H9 (cell line): ENCODE results near the gene MRM3. TPM values are rescaled to one million over a fixed set of nuclear protein-coding genes. Genes with fewer than 3 reads are reported as not detected.

ENCODE experiments used
- DNase-seq: peaks from one replicate; pipeline ENCODE4 v3.0.0-alpha.2; 2017
- H2AFZ ChIP-seq: one replicate; pipeline ENCODE4 v1.6.1; 2013; ENCODE audit warnings: mild to moderate bottlenecking, low read length, control low read depth, moderate library complexity
- H2AK5ac ChIP-seq: 2 replicates; pipeline ENCODE4 v1.6.1; 2013; ENCODE audit warnings: low read length, control low read depth, mixed read lengths; ENCODE audit not compliant: insufficient read length
- H2BK120ac ChIP-seq: one replicate; pipeline ENCODE4 v1.6.1; 2013; ENCODE audit warnings: low read depth, mild to moderate bottlenecking, low read length, control low read depth, inconsistent platforms; ENCODE audit not compliant: poor library complexity, severe bottlenecking
- H2BK12ac ChIP-seq: 2 replicates; pipeline ENCODE4 v1.6.1; 2013; ENCODE audit warnings: low read length, control low read depth, mixed read lengths, low read depth; ENCODE audit not compliant: insufficient read length
- H2BK15ac ChIP-seq: 2 replicates; pipeline ENCODE4 v1.6.1; 2013; ENCODE audit warnings: low read depth, low read length, control low read depth
- H2BK20ac ChIP-seq: one replicate; pipeline ENCODE4 v1.6.1; 2013; ENCODE audit warnings: low read depth, mild to moderate bottlenecking, low read length, control low read depth, inconsistent platforms; ENCODE audit not compliant: poor library complexity, severe bottlenecking
- H2BK5ac ChIP-seq: 2 replicates; pipeline ENCODE4 v1.6.1; 2013; ENCODE audit warnings: low read length, control low read depth, mixed read lengths; ENCODE audit not compliant: insufficient read length
- H3K14ac ChIP-seq: 2 replicates; pipeline ENCODE4 v1.6.1; 2013; ENCODE audit warnings: low read length, control low read depth; ENCODE audit not compliant: insufficient read depth
- H3K18ac ChIP-seq: 2 replicates; pipeline ENCODE4 v1.6.1; 2013; ENCODE audit warnings: low read depth, mild to moderate bottlenecking, mixed read lengths, low read length, control low read depth; ENCODE audit not compliant: insufficient read length
- H3K23ac ChIP-seq: 2 replicates; pipeline ENCODE4 v1.6.1; 2013; ENCODE audit warnings: low read length, control low read depth, mixed read lengths, low read depth; ENCODE audit not compliant: insufficient read length
- H3K23me2 ChIP-seq: 2 replicates; pipeline ENCODE4 v1.6.1; 2013; ENCODE audit warnings: low read depth, mild to moderate bottlenecking, mixed read lengths, low read length, control low read depth; ENCODE audit not compliant: insufficient read length, poor library complexity, severe bottlenecking
- H3K27ac ChIP-seq: 2 replicates; pipeline ENCODE4 v1.5.1; 2013; ENCODE audit warnings: low read length, control low read depth, mixed read lengths, low read depth; ENCODE audit not compliant: insufficient read length
- H3K27me3 ChIP-seq: 2 replicates; pipeline ENCODE4 v1.6.1; 2013; ENCODE audit warnings: low read length, control low read depth, inconsistent platforms; ENCODE audit not compliant: insufficient read depth
- H3K4ac ChIP-seq: 2 replicates; pipeline ENCODE4 v1.6.1; 2013; ENCODE audit warnings: low read depth, mild to moderate bottlenecking, control low read depth, inconsistent platforms, low read length, moderate library complexity
- H3K4me1 ChIP-seq: 2 replicates; pipeline ENCODE4 v1.6.1; 2013; ENCODE audit warnings: low read length, control low read depth, inconsistent platforms; ENCODE audit not compliant: insufficient read depth
- H3K4me2 ChIP-seq: 2 replicates; pipeline ENCODE4 v1.6.1; 2013; ENCODE audit warnings: low read length, control low read depth, mixed read lengths; ENCODE audit not compliant: insufficient read length, insufficient read depth
- H3K56ac ChIP-seq: 2 replicates; pipeline ENCODE4 v1.6.1; 2013; ENCODE audit warnings: low read depth, mild to moderate bottlenecking, mixed read lengths, low read length, control low read depth; ENCODE audit not compliant: insufficient read length
- H3K79me1 ChIP-seq: 2 replicates; pipeline ENCODE4 v1.6.1; 2013; ENCODE audit warnings: low read depth, mild to moderate bottlenecking, moderate library complexity, low read length, control low read depth, inconsistent platforms; ENCODE audit not compliant: insufficient read depth, poor library complexity, severe bottlenecking
- H3K79me2 ChIP-seq: 2 replicates; pipeline ENCODE4 v1.6.1; 2013; ENCODE audit warnings: low read length, control low read depth, inconsistent platforms; ENCODE audit not compliant: insufficient read depth
- H3K9ac ChIP-seq: 2 replicates; pipeline ENCODE4 v1.6.1; 2013; ENCODE audit warnings: low read length, control low read depth, mixed read lengths; ENCODE audit not compliant: insufficient read length; ENCODE audit errors: extremely low read depth
- H3K9me3 ChIP-seq: one replicate; pipeline ENCODE4 v1.6.1; 2013; ENCODE audit warnings: low read depth, low read length, inconsistent platforms; ENCODE audit not compliant: control insufficient read depth
- H3T11ph ChIP-seq: one replicate; pipeline ENCODE4 v1.6.1; 2013; ENCODE audit warnings: mild to moderate bottlenecking, low read length, control low read depth, inconsistent platforms
- H4K20me1 ChIP-seq: one replicate; pipeline ENCODE4 v1.6.1; 2013; ENCODE audit not compliant: control insufficient read depth, insufficient read length, insufficient read depth
- H4K5ac ChIP-seq: 2 replicates; pipeline ENCODE4 v1.6.1; 2013; ENCODE audit warnings: low read depth, mild to moderate bottlenecking, mixed read lengths, low read length, control low read depth; ENCODE audit not compliant: insufficient read length
- H4K8ac ChIP-seq: replicated peaks from 2 replicates; pipeline ENCODE4 v1.6.1; 2013; ENCODE audit warnings: low read length, control low read depth, mixed read lengths, low read depth; ENCODE audit not compliant: insufficient read length
- H4K91ac ChIP-seq: 2 replicates; pipeline ENCODE4 v1.6.1; 2013; ENCODE audit warnings: low read depth, mild to moderate bottlenecking, moderate library complexity, mixed read lengths, low read length, control low read depth; ENCODE audit not compliant: insufficient read length
- H3K27ac Mint-ChIP-seq, 3 experiments: 2 replicates in 2 of 3; 3 replicates in 1 of 3; pipeline ENCODE4 v1.8.0; 2020 to 2021; ENCODE audit warnings: mixed read lengths in 3 of 3, mild to moderate bottlenecking in 1 of 3, moderate library complexity in 1 of 3
- H3K27me3 Mint-ChIP-seq: 2 replicates; pipeline ENCODE4 v1.8.0; 2021; ENCODE audit warnings: low read depth, mild to moderate bottlenecking, moderate library complexity, mixed read lengths
- H3K36me3 Mint-ChIP-seq, 3 experiments: 2 replicates in 2 of 3; 3 replicates in 1 of 3; pipeline ENCODE4 v1.8.0; 2020 to 2021; ENCODE audit warnings: low read depth in 3 of 3, mixed read lengths in 3 of 3; ENCODE audit not compliant: insufficient read depth in 1 of 3
- H3K4me1 Mint-ChIP-seq, 2 experiments: 2 replicates each; pipeline ENCODE4 v1.8.0; 2020; ENCODE audit warnings: mixed read lengths in 2 of 2
- H3K4me3 Mint-ChIP-seq, 2 experiments: 2 replicates in 1 of 2; 3 replicates in 1 of 2; pipeline ENCODE4 v1.8.0; 2020 to 2021; ENCODE audit warnings: mild to moderate bottlenecking in 2 of 2, mixed read lengths in 2 of 2, moderate library complexity in 1 of 2
- H3K9me3 Mint-ChIP-seq, 2 experiments: 2 replicates in 1 of 2; 3 replicates in 1 of 2; pipeline ENCODE4 v1.8.0; 2020; ENCODE audit warnings: mild to moderate bottlenecking in 2 of 2, mixed read lengths in 2 of 2, moderate library complexity in 1 of 2
- CTCF ChIP-seq: fragments of 200-600 bp; sonication (generic); conservative IDR thresholded peaks from 3 replicates; pipeline ENCODE4 v1.8.0; 2021; ENCODE audit warnings: antibody characterized with exemption, mild to moderate bottlenecking
- WGBS: extraction: QIAGEN DNeasy Blood & Tissue Kit; methylation state at CpG from one replicate; pipeline ENCODE4 v1.1.7; 2013; ENCODE audit warnings: missing lambda C conversion rate, low lambda C conversion rate, mixed read lengths; ENCODE audit not compliant: insufficient read length; ENCODE audit errors: extremely low coverage; 5-methylcytosine and 5-hydroxymethylcytosine counted together
- total RNA-seq: library from RNA; stranded (reverse); gene quantifications from 2 replicates; pipeline ENCODE4 v1.2.1, GENCODE V29; 2021

The MRM3 gene
- total RNA-seq, 1 experiment from 2014 or later = 25.3 TPM

GRCh38 chr17:740240-741017, 41.7 kb upstream of the MRM3 start:
- Mint-ChIP-seq H3K27me3 (no peaks in the 10 kb centered on the region; the same call in 1 of the 2 replicates), H3K27ac (peak overlapping the region in 1 of 3 experiments; percentile 30; a peak in 4 of 7 replicates), H3K9me3 (no peaks in the 10 kb centered on the region), H3K4me1 (peaks cover 0 to 2% of the 10 kb centered on the region in 2 experiments; a peak in 1 of 4 replicates), H3K4me3 (no peak overlapping the region), H3K36me3 (peaks cover 39 to 92% (median 76%) of the 10 kb centered on the region in 3 experiments; a peak in 6 of 7 replicates)
- H3K23ac ChIP-seq = no peak overlapping the region
- H3K23me2 ChIP-seq = no peaks in the 10 kb centered on the region
- no peak overlapping the region for H3K9ac ChIP-seq
- H3K14ac ChIP-seq = no peak overlapping the region
- H3K9me3 ChIP-seq = no peaks in the 10 kb centered on the region
- no peak overlapping the region for H2AK5ac ChIP-seq
- H3K4ac ChIP-seq = no peak overlapping the region
- H2BK12ac ChIP-seq = no peak overlapping the region
- no peak overlapping the region for H2BK5ac ChIP-seq
- no peak overlapping the region for H3K18ac ChIP-seq
- H3K79me1 ChIP-seq = no peaks in the 10 kb centered on the region
- H3K56ac ChIP-seq = no peak overlapping the region
- no peak overlapping the region for H3K4me2 ChIP-seq
- H2BK120ac ChIP-seq = no peak overlapping the region
- no peak overlapping the region for H4K91ac ChIP-seq
- peaks cover 3% of the 10 kb centered on the region for H4K20me1 ChIP-seq
- no peak overlapping the region for H2AFZ ChIP-seq
- H4K8ac ChIP-seq = no peak overlapping the region
- H3K79me2 ChIP-seq = no peaks in the 10 kb centered on the region
- H4K5ac ChIP-seq = no peak overlapping the region
- TF ChIP-seq CTCF = no peak
- no peak for DNase-seq
- no peak overlapping the region for H3K27ac ChIP-seq
- H2BK15ac ChIP-seq = no peak overlapping the region
- H2BK20ac ChIP-seq = no peak overlapping the region
- H3K4me1 ChIP-seq = no peaks in the 10 kb centered on the region
- no CpG with 5 or more reads among the region's 18 CpGs for WGBS
- H3T11ph ChIP-seq = no peak overlapping the region
- no peaks in the 10 kb centered on the region for H3K27me3 ChIP-seq
